ENCODE data around the gene CHP1. TPM values are rescaled to one million over a fixed set of nuclear protein-coding genes. Genes with fewer than 3 reads are reported as not detected.
"Not testable (repeated sequence)": the region's sequence is repeated elsewhere in the genome, so short reads cannot be mapped to it uniquely, and the experiment has no call there.

The CHP1 gene
- total RNA-seq, 4 donors from 2014 or later = 125 to 183 (median 154) TPM

DNA sequence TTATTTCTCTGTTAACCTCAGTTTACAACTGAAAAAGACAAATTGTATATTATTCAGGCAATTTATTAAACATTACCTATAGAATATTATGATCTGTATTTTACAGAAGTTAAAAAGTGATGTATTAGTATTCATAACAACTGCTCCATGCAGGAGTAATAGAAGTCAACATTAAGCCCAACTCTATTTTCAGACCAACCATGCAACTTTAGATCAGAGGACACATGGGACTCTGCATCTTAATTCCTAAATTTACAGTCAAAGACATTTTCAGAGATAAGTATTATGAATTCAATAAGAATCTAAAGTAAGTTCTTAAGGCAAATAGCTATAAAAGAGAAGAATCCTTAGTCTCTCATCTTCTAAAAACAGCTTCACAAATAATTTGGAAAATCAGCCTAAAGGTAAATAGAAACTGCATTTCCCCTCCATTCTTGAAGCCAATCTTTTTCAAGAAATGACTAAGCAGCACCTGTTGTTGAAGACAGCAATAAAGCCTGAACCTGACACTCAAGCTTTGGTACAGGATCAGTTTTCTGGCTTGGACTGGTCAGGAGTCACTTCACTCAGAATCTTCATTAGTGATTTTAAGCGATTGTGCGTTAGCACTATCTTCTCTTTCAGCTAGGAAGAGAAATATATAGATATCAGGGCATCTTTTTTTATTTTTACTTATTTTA lies 78.3 kb downstream of the CHP1 start:
- no peak for DNase-seq (ENCODE audit: low spot score in 2 of 2)
- TF ChIP-seq CTCF (IDR thresholded peaks at IDR 0.05) = no peak
- no peak for TF ChIP-seq POLR2A (IDR thresholded peaks at IDR 0.05)
- WGBS, 2 donors = 94 to 100% methylated on average over 2 of the region's 2 CpGs
- H3K4me3 ChIP-seq (ENCODE audit: low read depth, poor library complexity, severe bottlenecking) = no peak overlapping the region
- intact Hi-C loops (cut with DNase I; ENCODE audit: low total_unique reads) = no loop called here

GRCh38 chr15:41320805-41321330 lies 89.8 kb downstream of the CHP1 start:
- DNase-seq (ENCODE audit: low spot score in 2 of 2); intact Hi-C loops (cut with DNase I; ENCODE audit: low total_unique reads); H3K4me3 ChIP-seq (ENCODE audit: low read depth, poor library complexity, severe bottlenecking): not testable (repeated sequence)
- 95 to 97% methylated on average over 13 to 18 of the region's 39 CpGs for whole genome bisulfite sequencing, 2 donors

DNA sequence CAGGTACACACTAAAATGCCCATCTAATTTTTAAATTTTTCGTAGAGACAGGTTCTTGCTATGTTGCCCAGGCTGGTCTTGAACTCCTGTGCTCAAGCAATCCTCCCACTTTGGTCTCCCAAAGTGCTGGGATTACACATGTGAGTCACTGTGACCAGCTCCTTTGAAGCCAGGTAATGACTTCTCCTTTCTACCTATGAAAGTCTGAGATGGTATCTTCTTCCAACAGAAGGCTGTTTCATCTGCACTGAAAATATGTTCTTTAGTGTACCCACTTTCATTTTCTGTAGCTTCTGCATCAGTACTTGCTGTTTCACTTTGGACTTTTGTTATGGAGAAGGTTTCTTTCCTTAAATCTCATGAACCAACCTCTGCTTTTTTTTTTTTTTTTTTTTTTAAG lies 92.5 kb downstream of the CHP1 start:
- DNase-seq (ENCODE audit: low spot score in 2 of 2) = no peak
- WGBS, 2 donors = 88 to 91% methylated on average over 1 of the region's 1 CpG
- intact Hi-C loops (cut with DNase I; ENCODE audit: low total_unique reads) = no loop called here
- H3K4me3 ChIP-seq (ENCODE audit: low read depth, poor library complexity, severe bottlenecking) = no peak overlapping the region
- no peak for TF ChIP-seq CTCF (IDR thresholded peaks at IDR 0.05)
- no peak for TF ChIP-seq POLR2A (IDR thresholded peaks at IDR 0.05)

DNA sequence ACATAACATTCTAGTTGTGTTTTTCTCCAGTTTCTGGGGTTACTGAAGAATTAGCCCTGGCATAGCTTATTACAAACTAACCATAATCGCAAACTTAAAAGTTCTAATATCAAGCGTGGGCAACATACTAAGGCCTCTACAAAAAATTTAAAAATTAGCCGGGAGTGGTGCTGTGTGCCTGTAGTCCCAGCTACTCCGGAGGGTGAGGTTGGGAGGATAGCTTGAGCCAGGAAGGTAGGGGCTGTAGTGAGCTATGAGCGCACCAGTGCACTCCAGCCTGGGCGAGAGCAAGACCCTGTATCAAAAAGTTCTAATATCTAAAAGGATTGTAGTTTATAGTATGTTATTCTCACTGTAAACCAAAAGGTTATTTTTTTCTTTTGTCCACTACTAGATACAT lies 100.2 kb downstream of the CHP1 start:
- 67 to 73% methylated on average over 6 of the region's 6 CpGs for WGBS, 2 donors
- intact Hi-C loops (cut with DNase I; ENCODE audit: low total_unique reads) = no loop called here
- DNase-seq (ENCODE audit: low spot score in 2 of 2) = no peak
- TF ChIP-seq POLR2A (IDR thresholded peaks at IDR 0.05) = no peak
- TF ChIP-seq CTCF (IDR thresholded peaks at IDR 0.05) = no peak
- no peak overlapping the region for H3K4me3 ChIP-seq (ENCODE audit: low read depth, poor library complexity, severe bottlenecking)

Other genes with a start within 250 kb of the CHP1 start
- gene INO80, start 115.0 kb upstream of the CHP1 start, total RNA-seq = 10 to 100 TPM; 22.3 to 44.3 (median 31.1) TPM
- not detected for gene EXD1, start 511 bp upstream of the CHP1 start, total RNA-seq
- 1 to 10 TPM in 3 of 4 donors, under 1 TPM in 1; 0.76 to 1.9 (median 1.5) TPM for gene OIP5, start 101.3 kb downstream of the CHP1 start, total RNA-seq
- 10 to 100 TPM in 2 of 4 donors, 1 to 10 TPM in 2; 3.2 to 17.4 (median 12.0) TPM for gene NUSAP1, start 101.6 kb downstream of the CHP1 start, total RNA-seq
- gene NDUFAF1, start 171.2 kb downstream of the CHP1 start, total RNA-seq = 10 to 100 TPM in 3 of 4 donors, 1 to 10 TPM in 1; 9.6 to 16.8 (median 15.1) TPM
- 10 to 100 TPM; 23.4 to 73.0 (median 37.2) TPM for gene RTF1, start 185.8 kb downstream of the CHP1 start, total RNA-seq